GM19043 (cell line): ENCODE data around the gene KLF17.
"Not testable (repeated sequence)": the region's sequence is repeated elsewhere in the genome, so short reads cannot be mapped to it uniquely, and the experiment has no call there.

ENCODE experiments used
- ATAC-seq: cut with Tn5 transposase; IDR thresholded peaks from one replicate; pipeline ENCODE4 v1.9.1; 2021; ENCODE audit warnings: low read depth; ENCODE audit not compliant: unreplicated experiment

Gene KLF17

GRCh38 chr1:44108241-44108640, 10.4 kb upstream of the KLF17 start:
- ATAC-seq: no peak

DNA sequence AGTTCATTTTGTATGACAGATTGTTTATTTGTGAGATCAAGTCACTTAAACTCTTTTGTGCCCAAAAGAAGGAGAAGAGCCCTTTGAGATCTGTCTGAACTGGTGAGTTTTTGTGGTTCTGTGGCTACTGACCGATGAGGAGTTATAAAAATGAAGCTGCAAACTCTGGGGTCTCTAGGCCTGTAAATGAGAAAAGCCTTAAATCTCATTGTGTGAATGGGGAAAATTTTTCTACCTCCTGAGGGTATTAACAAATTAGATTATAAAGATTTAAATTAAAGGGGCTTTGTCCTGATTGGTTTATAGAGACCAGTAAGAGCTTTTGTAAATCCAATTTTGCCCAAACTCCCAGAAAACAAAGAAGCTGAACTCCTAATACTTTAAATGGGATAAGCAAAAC, 9.7 kb upstream of the KLF17 start:
- no peak for ATAC-seq

DNA sequence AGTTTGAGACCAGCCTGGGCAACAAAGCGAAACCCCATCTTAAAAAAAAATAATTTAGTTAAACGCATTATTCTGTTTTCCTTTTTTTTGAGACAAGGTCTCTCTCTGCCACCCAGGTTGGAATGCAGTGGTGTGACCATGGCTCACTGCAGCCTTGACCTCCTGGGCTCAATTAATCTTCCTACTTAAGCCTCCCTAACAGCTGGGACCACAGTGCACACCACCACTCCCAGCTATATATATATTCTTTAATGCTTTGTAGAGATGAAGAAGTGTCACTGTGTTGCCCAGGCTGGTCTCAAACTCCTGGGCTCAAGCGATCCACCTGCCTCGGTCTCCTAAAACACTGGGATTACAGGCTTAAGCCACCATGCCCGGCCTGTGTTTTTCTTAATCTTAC, 7.7 kb upstream of the KLF17 start:
- no peak for ATAC-seq

GRCh38 chr1:44111861-44112260, 6.8 kb upstream of the KLF17 start:
- ATAC-seq: no peak

DNA sequence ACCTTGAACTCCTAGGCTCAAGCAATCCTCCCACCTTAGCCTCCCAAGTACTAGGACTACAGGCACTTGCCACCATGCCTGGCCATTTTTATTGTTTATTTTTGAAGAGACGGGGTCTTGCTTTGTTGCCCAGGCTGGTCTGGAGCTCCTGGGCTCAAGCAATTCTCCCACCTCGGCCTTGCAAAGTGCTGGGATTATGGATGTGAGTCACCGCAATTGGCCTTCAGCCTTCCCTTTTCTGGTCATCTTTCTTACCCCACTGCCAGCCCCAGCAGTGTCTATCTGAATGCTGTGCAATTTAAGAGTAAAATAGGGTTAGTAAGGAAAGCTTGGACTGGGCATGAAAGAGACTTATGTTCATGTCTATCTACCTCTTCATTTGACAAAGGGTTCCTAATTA, 6.1 kb upstream of the KLF17 start:
- ATAC-seq: no peak

GRCh38 chr1:44113095-44113609, 5.5 kb upstream of the KLF17 start:
- ATAC-seq: no peak

- ATAC-seq: no peak
These were observed 4.5 kb upstream of the KLF17 start for GRCh38 chr1:44114098-44114497.

DNA sequence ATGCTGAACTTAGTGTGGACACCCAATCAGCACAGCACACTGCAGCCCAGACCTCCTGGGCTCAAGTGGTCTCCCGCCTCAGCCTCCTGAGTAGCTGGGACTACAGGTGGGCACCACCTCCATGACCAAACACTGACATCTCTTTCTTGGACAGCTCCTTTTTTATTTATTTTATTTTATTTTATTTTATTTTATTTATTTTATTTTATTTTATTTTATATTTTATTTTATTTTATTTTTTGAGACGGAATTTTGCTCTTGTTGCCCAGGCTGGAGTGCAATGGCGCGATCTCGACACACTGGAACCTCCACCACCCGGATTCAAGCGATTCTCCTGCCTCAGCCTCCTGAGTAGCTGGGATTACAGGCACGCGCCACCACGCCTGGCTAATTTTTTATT, 1.3 kb upstream of the KLF17 start:
- ATAC-seq: not testable (repeated sequence)

GRCh38 chr1:44119525-44119924, 904 bp downstream of the KLF17 start:
- ATAC-seq: no peak

DNA sequence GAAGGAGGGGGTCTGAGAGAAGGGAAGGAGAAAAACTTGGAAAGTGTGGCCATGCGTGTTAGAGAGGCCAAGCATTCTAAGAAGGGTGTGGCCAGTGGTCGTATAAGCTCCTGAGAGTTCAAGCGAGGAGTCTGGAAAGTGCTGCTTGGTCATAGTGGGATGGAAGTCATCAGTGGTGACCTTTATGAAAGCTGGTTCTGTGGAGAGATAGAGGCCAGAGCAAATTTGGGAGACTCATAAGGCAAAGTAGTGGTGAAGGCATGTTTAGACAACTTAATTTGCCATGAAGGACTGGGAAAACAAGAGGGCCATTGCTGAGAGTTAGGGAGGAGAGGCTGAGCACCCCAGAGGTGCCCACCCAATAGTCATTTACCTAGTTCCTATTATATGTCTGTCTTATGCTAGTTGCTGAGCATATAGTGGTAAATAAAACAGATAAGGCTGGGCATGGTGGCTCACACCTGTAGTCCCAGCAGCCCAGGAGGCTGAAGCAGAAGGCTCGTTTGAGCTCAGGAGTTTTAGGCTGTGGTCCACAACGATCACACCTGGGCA, 1.9 kb downstream of the KLF17 start:
- ATAC-seq: no peak

GRCh38 chr1:44129616-44130500, 11.2 kb downstream of the KLF17 start:
- no peak for ATAC-seq

GRCh38 chr1:44131411-44131810, 12.8 kb downstream of the KLF17 start:
- no peak for ATAC-seq

DNA sequence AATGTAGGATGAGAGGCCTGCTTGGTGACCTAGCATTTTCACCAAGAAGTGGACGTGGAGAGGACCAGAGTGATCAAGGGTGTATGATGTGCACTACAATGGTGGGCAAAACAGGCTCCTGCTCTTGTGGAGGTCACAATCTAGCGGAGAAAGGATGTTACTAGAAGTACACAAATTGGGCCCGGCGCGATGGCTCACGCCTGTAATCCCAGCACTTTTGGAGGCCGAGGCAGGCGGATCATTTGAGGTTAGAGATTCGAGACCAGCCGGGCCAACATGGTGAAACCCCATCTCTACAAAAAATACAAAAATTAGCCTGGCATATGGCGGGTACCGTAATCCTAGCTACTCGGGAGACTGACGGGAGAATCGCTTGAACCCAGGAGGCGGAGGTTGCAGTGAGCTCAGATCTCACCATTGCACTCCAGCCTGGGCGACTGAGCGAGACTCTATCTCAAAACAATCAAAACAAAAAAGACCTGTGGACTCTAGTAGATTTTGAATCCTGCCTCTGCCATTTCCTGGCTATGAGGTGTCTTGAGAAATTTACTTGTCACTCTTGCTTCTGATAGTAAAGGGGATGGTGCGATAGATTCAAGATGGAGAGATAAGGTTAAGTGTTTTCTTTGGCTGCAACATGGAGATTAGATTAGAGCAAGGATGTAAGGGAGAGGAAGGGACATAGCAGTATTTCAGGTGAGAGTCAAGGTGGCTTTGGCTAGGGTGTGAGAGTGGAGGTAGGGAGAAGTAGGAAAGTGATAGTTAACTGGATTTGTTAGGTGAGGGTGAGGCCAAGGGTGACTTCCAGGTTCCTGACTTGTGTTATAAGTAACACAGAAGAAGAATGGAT, 15.7 kb downstream of the KLF17 start:
- no peak for ATAC-seq

- ATAC-seq: no peak
These were observed 17.3 kb downstream of the KLF17 start for GRCh38 chr1:44135886-44136285.

- no peak for ATAC-seq
These were observed 19.6 kb downstream of the KLF17 start for GRCh38 chr1:44138239-44138638.

DNA sequence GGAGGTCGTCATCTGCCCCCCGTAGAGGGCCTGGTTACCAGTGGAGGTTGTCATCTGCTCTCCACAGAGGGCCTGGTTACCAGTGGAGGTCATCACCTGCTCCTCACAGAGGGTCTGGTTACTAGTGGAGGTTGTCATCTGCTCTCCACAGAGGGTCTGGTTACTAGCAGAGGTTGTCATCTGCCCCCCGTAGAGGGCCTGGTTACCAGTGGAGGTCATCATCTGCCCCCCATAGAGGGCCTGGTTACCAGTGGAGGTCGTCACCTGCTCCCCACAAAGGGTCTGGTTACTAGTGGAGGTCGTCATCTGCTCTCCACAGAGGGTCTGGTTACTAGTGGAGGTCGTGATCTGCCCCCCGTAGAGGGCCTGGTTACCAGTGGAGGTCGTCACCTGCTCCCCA, 20.9 kb downstream of the KLF17 start:
- not testable (repeated sequence) for ATAC-seq

- ATAC-seq: no peak
These were observed 22.9 kb downstream of the KLF17 start, which contains the start of gene KLF18 for GRCh38 chr1:44141531-44141930. Gene KLF18, minus strand, starts transcription at chr1:44141631. Its CDS starts 0 bp downstream, at chr1:44141631.

GRCh38 chr1:44144962-44145756, 26.5 kb downstream of the KLF17 start:
- ATAC-seq: no peak

DNA sequence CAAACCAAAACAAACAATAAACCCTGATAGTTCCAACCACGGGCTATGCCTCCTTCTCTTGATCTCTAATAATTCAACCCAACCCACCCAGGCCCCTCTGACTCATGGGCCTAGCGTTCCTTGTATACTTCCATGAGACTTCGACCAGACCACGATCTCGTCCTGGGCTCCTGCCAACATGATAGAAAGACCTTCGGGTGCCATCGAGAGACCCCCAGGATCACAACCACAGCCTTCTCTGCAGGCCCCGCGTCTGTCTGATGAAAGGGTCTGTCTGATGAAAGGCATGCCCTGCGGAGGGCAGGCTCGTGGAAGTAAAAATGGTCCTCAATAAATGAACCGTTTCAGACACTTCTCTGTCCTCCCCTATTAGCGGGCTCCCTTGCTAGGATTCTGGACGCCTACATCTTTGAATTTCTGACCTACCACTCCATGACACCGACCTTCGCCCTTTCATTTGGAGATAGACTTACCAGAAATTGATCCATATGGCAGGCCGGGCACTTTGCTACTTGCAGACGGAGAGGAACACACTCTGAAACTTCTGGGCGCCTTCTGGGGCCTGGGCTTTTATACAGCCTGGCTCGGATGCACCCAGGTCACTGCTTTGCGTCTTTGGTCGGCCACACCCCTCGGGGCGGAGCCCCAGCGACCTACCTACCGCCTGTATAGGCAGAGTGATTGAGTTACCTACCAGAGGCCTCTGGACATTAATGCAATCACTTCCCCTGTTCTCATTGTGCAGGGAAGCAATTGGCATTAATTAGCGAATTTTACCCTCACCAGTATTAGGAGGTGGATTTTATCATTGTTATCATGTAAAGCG, 28.1 kb downstream of the KLF17 start:
- ATAC-seq: no peak
